ENCODE data around the gene AGMO.

DNA sequence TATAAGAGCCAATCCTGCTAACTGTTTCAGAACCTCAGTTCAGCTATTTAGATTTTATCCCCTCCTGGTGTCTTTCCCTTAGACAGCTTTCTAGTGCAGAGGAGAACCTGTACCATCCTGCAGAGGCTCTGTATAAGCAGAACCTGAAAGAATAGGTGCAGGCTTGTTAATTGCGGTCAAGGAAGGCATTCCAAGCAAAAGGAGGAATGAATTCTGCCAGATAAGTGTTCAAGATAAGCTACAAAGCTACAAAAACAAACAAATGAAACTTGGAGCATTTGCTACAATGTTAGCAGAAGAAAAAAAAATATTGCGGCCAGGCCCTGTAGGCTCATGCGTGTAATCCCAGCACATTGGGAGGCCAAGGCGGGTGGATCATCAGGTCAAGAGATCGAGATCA is 32.6 kb upstream of the AGMO start:
- TF ChIP-seq POLR2A (IDR thresholded peaks at IDR 0.05; ENCODE audit: extremely low read depth, insufficient read length): no peak
- TF ChIP-seq, protein P1, sequence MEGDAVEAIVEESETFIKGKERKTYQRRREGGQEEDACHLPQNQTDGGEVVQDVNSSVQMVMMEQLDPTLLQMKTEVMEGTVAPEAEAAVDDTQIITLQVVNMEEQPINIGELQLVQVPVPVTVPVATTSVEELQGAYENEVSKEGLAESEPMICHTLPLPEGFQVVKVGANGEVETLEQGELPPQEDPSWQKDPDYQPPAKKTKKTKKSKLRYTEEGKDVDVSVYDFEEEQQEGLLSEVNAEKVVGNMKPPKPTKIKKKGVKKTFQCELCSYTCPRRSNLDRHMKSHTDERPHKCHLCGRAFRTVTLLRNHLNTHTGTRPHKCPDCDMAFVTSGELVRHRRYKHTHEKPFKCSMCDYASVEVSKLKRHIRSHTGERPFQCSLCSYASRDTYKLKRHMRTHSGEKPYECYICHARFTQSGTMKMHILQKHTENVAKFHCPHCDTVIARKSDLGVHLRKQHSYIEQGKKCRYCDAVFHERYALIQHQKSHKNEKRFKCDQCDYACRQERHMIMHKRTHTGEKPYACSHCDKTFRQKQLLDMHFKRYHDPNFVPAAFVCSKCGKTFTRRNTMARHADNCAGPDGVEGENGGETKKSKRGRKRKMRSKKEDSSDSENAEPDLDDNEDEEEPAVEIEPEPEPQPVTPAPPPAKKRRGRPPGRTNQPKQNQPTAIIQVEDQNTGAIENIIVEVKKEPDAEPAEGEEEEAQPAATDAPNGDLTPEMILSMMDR (IDR thresholded peaks at IDR 0.05; ENCODE audit: low read depth, low read length): no peak
- TF ChIP-seq, protein P2, sequence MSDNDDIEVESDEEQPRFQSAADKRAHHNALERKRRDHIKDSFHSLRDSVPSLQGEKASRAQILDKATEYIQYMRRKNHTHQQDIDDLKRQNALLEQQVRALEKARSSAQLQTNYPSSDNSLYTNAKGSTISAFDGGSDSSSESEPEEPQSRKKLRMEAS (IDR thresholded peaks at IDR 0.05; ENCODE audit: low read depth, low read length): no peak
